ENCODE data around the gene PCDHB6.
A peak's percentile ranks its signal among the peaks of the same experiment; 100 is the strongest.
"Not testable (repeated sequence)": the region's sequence is repeated elsewhere in the genome, so short reads cannot be mapped to it uniquely, and the experiment has no call there.

PCDHB6 gene

GRCh38 chr5:141149812-141150211, at the start of gene PCDHB6:
Gene PCDHB6 (plus strand): TSS chr5:141150057. CDS start chr5:141150258, 201 bp downstream.
- Histone ChIP-seq H3K36me3 (ENCODE audit: insufficient read depth, low read length) (no peaks in the 10 kb centered on the region), H3K4me3 (ENCODE audit: low read depth, low read length, poor library complexity, severe bottlenecking) (no peak within 1 kb of the TSS), H3K27me3 (ENCODE audit: insufficient read depth, low read length) (no peaks in the 10 kb centered on the region), H3K27ac (ENCODE audit: low read depth, low read length, poor library complexity, severe bottlenecking) (no peak within 1 kb of the TSS), H3K9me3 (ENCODE audit: low read length) (no peaks in the 10 kb centered on the region), H4K20me1 (ENCODE audit: insufficient read depth, low read length) (no peaks in the 10 kb centered on the region), H3K4me1 (ENCODE audit: insufficient read depth, low read length, severe bottlenecking) (no peaks in the 10 kb centered on the region), H3K9me2 (ENCODE audit: low read depth, low read length) (no peaks in the 10 kb centered on the region), H3K4me2 (ENCODE audit: low read length) (no peak within 1 kb of the TSS), H3K9ac (ENCODE audit: low read length) (no peak within 1 kb of the TSS), H3F3A (ENCODE audit: insufficient read depth, low read length) (no peaks in the 10 kb centered on the region), H3K79me2 (ENCODE audit: insufficient read depth, low read length) (no peaks in the 10 kb centered on the region), H2AFZ (ENCODE audit: low read length) (no peak within 1 kb of the TSS)
- TF ChIP-seq EZH2 (IDR thresholded peaks at IDR 0.05; ENCODE audit: borderline replicate concordance, low read length): no peak
- TF ChIP-seq CTCF (IDR thresholded peaks at IDR 0.05; ENCODE audit: low read length): no peak

- Histone ChIP-seq H3K27ac (ENCODE audit: low read depth, low read length, poor library complexity, severe bottlenecking) (no peak within 1 kb of the TSS), H3K4me2 (ENCODE audit: low read length) (no peak within 1 kb of the TSS), H3K4me1 (ENCODE audit: insufficient read depth, low read length, severe bottlenecking) (no peaks in the 10 kb centered on the region), H3K79me2 (ENCODE audit: insufficient read depth, low read length) (no peaks in the 10 kb centered on the region), H3F3A (ENCODE audit: insufficient read depth, low read length) (no peaks in the 10 kb centered on the region), H3K9ac (ENCODE audit: low read length) (no peak within 1 kb of the TSS), H3K4me3 (ENCODE audit: low read depth, low read length, poor library complexity, severe bottlenecking) (no peak within 1 kb of the TSS), H2AFZ (ENCODE audit: low read length) (no peak within 1 kb of the TSS), H3K9me2 (ENCODE audit: low read depth, low read length) (no peaks in the 10 kb centered on the region), H3K27me3 (ENCODE audit: insufficient read depth, low read length) (no peaks in the 10 kb centered on the region), H3K36me3 (ENCODE audit: insufficient read depth, low read length) (no peaks in the 10 kb centered on the region), H4K20me1 (ENCODE audit: insufficient read depth, low read length) (no peaks in the 10 kb centered on the region), H3K9me3 (ENCODE audit: low read length) (no peaks in the 10 kb centered on the region)
- TF ChIP-seq EZH2 (IDR thresholded peaks at IDR 0.05; ENCODE audit: borderline replicate concordance, low read length) (no peak), CTCF (IDR thresholded peaks at IDR 0.05; ENCODE audit: low read length) (peak; percentile 74)
These were observed 49.5 kb upstream of the PCDHB6 start, which contains the start of gene PCDHB3 for GRCh38 chr5:141100243-141100805. Gene PCDHB3 (plus strand): TSS chr5:141100473. CDS start chr5:141100650, 177 bp downstream.

GRCh38 chr5:141101059-141101458, 48.8 kb upstream of the PCDHB6 start:
- Histone ChIP-seq H3K36me3 (ENCODE audit: insufficient read depth, low read length) (no peaks in the 10 kb centered on the region), H3K27me3 (ENCODE audit: insufficient read depth, low read length) (no peaks in the 10 kb centered on the region), H3K27ac (ENCODE audit: low read depth, low read length, poor library complexity, severe bottlenecking) (no peak overlapping the region), H3K79me2 (ENCODE audit: insufficient read depth, low read length) (no peaks in the 10 kb centered on the region), H2AFZ (ENCODE audit: low read length) (no peak overlapping the region), H3K9me2 (ENCODE audit: low read depth, low read length) (no peaks in the 10 kb centered on the region), H3F3A (ENCODE audit: insufficient read depth, low read length) (no peaks in the 10 kb centered on the region), H3K4me1 (ENCODE audit: insufficient read depth, low read length, severe bottlenecking) (no peaks in the 10 kb centered on the region), H3K9me3 (ENCODE audit: low read length) (no peaks in the 10 kb centered on the region), H3K9ac (ENCODE audit: low read length) (no peak overlapping the region), H4K20me1 (ENCODE audit: insufficient read depth, low read length) (no peaks in the 10 kb centered on the region), H3K4me3 (ENCODE audit: low read depth, low read length, poor library complexity, severe bottlenecking) (no peak overlapping the region), H3K4me2 (ENCODE audit: low read length) (no peak overlapping the region)
- TF ChIP-seq CTCF (IDR thresholded peaks at IDR 0.05; ENCODE audit: low read length) (no peak), EZH2 (IDR thresholded peaks at IDR 0.05; ENCODE audit: borderline replicate concordance, low read length) (no peak)

- not testable (repeated sequence) for H3K27ac ChIP-seq (ENCODE audit: low read depth, low read length, poor library complexity, severe bottlenecking); H3K4me2 ChIP-seq (ENCODE audit: low read length); H3K4me3 ChIP-seq (ENCODE audit: low read depth, low read length, poor library complexity, severe bottlenecking); H2AFZ ChIP-seq (ENCODE audit: low read length); H3K27me3 ChIP-seq (ENCODE audit: insufficient read depth, low read length); H3K9me3 ChIP-seq (ENCODE audit: low read length); H4K20me1 ChIP-seq (ENCODE audit: insufficient read depth, low read length); H3K9ac ChIP-seq (ENCODE audit: low read length); H3K79me2 ChIP-seq (ENCODE audit: insufficient read depth, low read length); H3K36me3 ChIP-seq (ENCODE audit: insufficient read depth, low read length); H3K9me2 ChIP-seq (ENCODE audit: low read depth, low read length); H3F3A ChIP-seq (ENCODE audit: insufficient read depth, low read length); H3K4me1 ChIP-seq (ENCODE audit: insufficient read depth, low read length, severe bottlenecking)
These were observed 47.8 kb upstream of the PCDHB6 start for GRCh38 chr5:141102070-141102469.

- H3K4me3 ChIP-seq (ENCODE audit: low read depth, low read length, poor library complexity, severe bottlenecking); H2AFZ ChIP-seq (ENCODE audit: low read length); H3K9ac ChIP-seq (ENCODE audit: low read length); H3K27ac ChIP-seq (ENCODE audit: low read depth, low read length, poor library complexity, severe bottlenecking); H3K4me1 ChIP-seq (ENCODE audit: insufficient read depth, low read length, severe bottlenecking); H3K4me2 ChIP-seq (ENCODE audit: low read length); H3K27me3 ChIP-seq (ENCODE audit: insufficient read depth, low read length); H3K9me3 ChIP-seq (ENCODE audit: low read length); H3K79me2 ChIP-seq (ENCODE audit: insufficient read depth, low read length); H3K36me3 ChIP-seq (ENCODE audit: insufficient read depth, low read length); H3F3A ChIP-seq (ENCODE audit: insufficient read depth, low read length); H3K9me2 ChIP-seq (ENCODE audit: low read depth, low read length); H4K20me1 ChIP-seq (ENCODE audit: insufficient read depth, low read length): not testable (repeated sequence)
These were observed 47.4 kb upstream of the PCDHB6 start for GRCh38 chr5:141102471-141102870.

Measured in OCI-LY1 (cell line).